Tibial nerve (tissue), 4 donors: ENCODE results near the gene CCDC149.

Experiments
- EP300 ChIP-seq, 2 donors: sonication (generic); formaldehyde crosslinking; IDR thresholded peaks; one replicate each; pipeline ENCODE4 v1.6.1; 2017; ENCODE audit warnings: antibody characterized with exemption in 2 of 2, mild to moderate bottlenecking in 1 of 2
- POLR2A ChIP-seq, 2 donors: fragments of 450-650 bp; IDR thresholded peaks; one replicate each; pipeline ENCODE4 v1.6.1; 2017; ENCODE audit warnings: antibody characterized with exemption in 2 of 2, mild to moderate bottlenecking in 2 of 2, moderate library complexity in 2 of 2
- TF ChIP-seq, protein P1 (sequence below), 5 experiments: fragments of 200-600 bp in 3 of 5; fragments of 450-650 bp in 2 of 5; sonication (generic) in 3 of 5; IDR thresholded peaks; one replicate each; pipeline ENCODE4 v1.5.1; 2016 to 2019; ENCODE audit warnings: antibody characterized with exemption in 5 of 5, mild to moderate bottlenecking in 3 of 5, moderate library complexity in 2 of 5

- TF ChIP-seq, protein P1, sequence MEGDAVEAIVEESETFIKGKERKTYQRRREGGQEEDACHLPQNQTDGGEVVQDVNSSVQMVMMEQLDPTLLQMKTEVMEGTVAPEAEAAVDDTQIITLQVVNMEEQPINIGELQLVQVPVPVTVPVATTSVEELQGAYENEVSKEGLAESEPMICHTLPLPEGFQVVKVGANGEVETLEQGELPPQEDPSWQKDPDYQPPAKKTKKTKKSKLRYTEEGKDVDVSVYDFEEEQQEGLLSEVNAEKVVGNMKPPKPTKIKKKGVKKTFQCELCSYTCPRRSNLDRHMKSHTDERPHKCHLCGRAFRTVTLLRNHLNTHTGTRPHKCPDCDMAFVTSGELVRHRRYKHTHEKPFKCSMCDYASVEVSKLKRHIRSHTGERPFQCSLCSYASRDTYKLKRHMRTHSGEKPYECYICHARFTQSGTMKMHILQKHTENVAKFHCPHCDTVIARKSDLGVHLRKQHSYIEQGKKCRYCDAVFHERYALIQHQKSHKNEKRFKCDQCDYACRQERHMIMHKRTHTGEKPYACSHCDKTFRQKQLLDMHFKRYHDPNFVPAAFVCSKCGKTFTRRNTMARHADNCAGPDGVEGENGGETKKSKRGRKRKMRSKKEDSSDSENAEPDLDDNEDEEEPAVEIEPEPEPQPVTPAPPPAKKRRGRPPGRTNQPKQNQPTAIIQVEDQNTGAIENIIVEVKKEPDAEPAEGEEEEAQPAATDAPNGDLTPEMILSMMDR (IDR thresholded peaks at IDR 0.05), result no peak
- TF ChIP-seq POLR2A (IDR thresholded peaks at IDR 0.05) (no peak), EP300 (IDR thresholded peaks at IDR 0.05) (no peak)
These were observed 2.3 kb downstream of the CCDC149 start for GRCh38 chr4:24910499-24910898.
